HepG2 (cell line): ENCODE data around the gene NKAIN4. TPM values are rescaled to one million over a fixed set of nuclear protein-coding genes. Genes with fewer than 3 reads are reported as not detected.

Source experiments
- GPN1 ChIP-seq: sonication (generic); formaldehyde crosslinking; IDR thresholded peaks from 2 replicates; pipeline ENCODE4 v1.5.1; 2020; ENCODE audit warnings: missing genetic modification reagents, borderline replicate concordance
- KIAA2018 ChIP-seq: sonication (generic); formaldehyde crosslinking; IDR thresholded peaks from 2 replicates; pipeline ENCODE4 v1.5.0; 2020; ENCODE audit warnings: mild to moderate bottlenecking, missing genetic modification reagents, borderline replicate concordance
- MXI1 ChIP-seq: IDR thresholded peaks from 3 replicates; pipeline ENCODE4 v1.6.1; 2012; ENCODE audit warnings: low read depth, low read length, inconsistent platforms, borderline replicate concordance
- NCOA2 ChIP-seq: sonication (generic); formaldehyde crosslinking; IDR thresholded peaks from 2 replicates; pipeline ENCODE4 v1.8.0; 2022; ENCODE audit warnings: inconsistent platforms
- PHF5A ChIP-seq: IDR thresholded peaks from one replicate; pipeline ENCODE4 v1.6.1; 2018; ENCODE audit warnings: low read depth, missing genetic modification reagents; ENCODE audit not compliant: unreplicated experiment
- RAD21 ChIP-seq: fragments of 450-650 bp; formaldehyde crosslinking; IDR thresholded peaks from 2 replicates; pipeline ENCODE4 v1.5.0; 2020; ENCODE audit warnings: mild to moderate bottlenecking
- SIN3B ChIP-seq: fragments of 150-350 bp; IDR thresholded peaks from 2 replicates; pipeline ENCODE4 v1.6.1; 2014; ENCODE audit warnings: low read length
- STAT6 ChIP-seq: sonication (generic); formaldehyde crosslinking; IDR thresholded peaks from 2 replicates; pipeline ENCODE4 v1.4.0; 2020; ENCODE audit warnings: missing genetic modification reagents, mild to moderate bottlenecking, borderline replicate concordance
- TERF1 ChIP-seq: sonication (generic); formaldehyde crosslinking; IDR thresholded peaks from 2 replicates; pipeline ENCODE4 v1.8.0; 2022; ENCODE audit warnings: mild to moderate bottlenecking, missing genetic modification reagents, moderate library complexity
- TIGD3 ChIP-seq: sonication (generic); formaldehyde crosslinking; IDR thresholded peaks from 2 replicates; pipeline ENCODE4 v1.5.1; 2020; ENCODE audit warnings: mild to moderate bottlenecking, missing genetic modification reagents, borderline replicate concordance
- ZBTB7A ChIP-seq: sonication (generic); formaldehyde crosslinking; IDR thresholded peaks from 2 replicates; pipeline ENCODE4 v1.8.0; 2022; ENCODE audit warnings: mild to moderate bottlenecking, missing genetic modification reagents
- ZFY ChIP-seq: sonication (generic); formaldehyde crosslinking; IDR thresholded peaks from 2 replicates; pipeline ENCODE4 v1.4.0; 2020; ENCODE audit warnings: missing genetic modification reagents
- ZNF235 ChIP-seq: sonication (generic); formaldehyde crosslinking; IDR thresholded peaks from 2 replicates; pipeline ENCODE4 v1.8.1; 2023; ENCODE audit warnings: mild to moderate bottlenecking, missing genetic modification reagents, borderline replicate concordance
- ZNF263 ChIP-seq: sonication (generic); formaldehyde crosslinking; IDR thresholded peaks from 2 replicates; pipeline ENCODE4 v1.4.0; 2020; ENCODE audit warnings: missing genetic modification reagents
- ZNF317 ChIP-seq: sonication (generic); formaldehyde crosslinking; IDR thresholded peaks from 2 replicates; pipeline ENCODE4 v1.5.0; 2020; ENCODE audit warnings: mild to moderate bottlenecking, missing genetic modification reagents
- ZNF446 ChIP-seq: sonication (generic); formaldehyde crosslinking; IDR thresholded peaks from 2 replicates; pipeline ENCODE4 v1.5.0; 2020; ENCODE audit warnings: mild to moderate bottlenecking, missing genetic modification reagents
- ZNF451 ChIP-seq: sonication (generic); formaldehyde crosslinking; IDR thresholded peaks from 2 replicates; pipeline ENCODE4 v1.5.0; 2020; ENCODE audit warnings: mild to moderate bottlenecking, missing genetic modification reagents
- polyA plus RNA-seq, 8 experiments: library from polyadenylated mRNA; depleted of rRNA in 3 of 8; stranded (reverse) in 7 of 8; unstranded in 1 of 8; fragments of >200 nt; fragmentation: Illumina TruSeq in 4 of 8; extraction: Trizol in 4 of 8; gene quantifications; 2 replicates each; pipeline versions ENCODE4 v1.2.1 to v1.2.3, GENCODE V29; 2011 to 2016; ENCODE audit warnings: low read depth in 4 of 8, missing spikeins in 1 of 8, mixed read lengths in 1 of 8; ENCODE audit not compliant: insufficient read depth in 1 of 8
- total RNA-seq, 5 experiments: library from RNA; depleted of rRNA; stranded (reverse); fragments of >200 nt; fragmentation: Illumina TruSeq; extraction: Trizol; gene quantifications; 2 replicates each; pipeline ENCODE4 v1.2.3, GENCODE V29; 2016; ENCODE audit warnings: low read depth in 1 of 5

NKAIN4 gene
- total and polyA plus RNA-seq, 2 of the 13 experiments (the other 11 are each of a cell fraction or from before 2014, with no cell fraction given): not detected

GRCh38 chr20:63235399-63235983, 18.8 kb downstream of the NKAIN4 start, which contains the start of gene BIRC7 (continued):
- TF ChIP-seq ZNF317 (CRISPR knock-in tag) (peak; percentile 65; the same call in 1 of the 2 replicates), TERF1 (CRISPR knock-in tag) (no peak), RAD21 (CRISPR knock-in tag) (no peak), ZNF451 (CRISPR knock-in tag) (no peak), SIN3B (no peak), ZBTB7A (CRISPR knock-in tag) (peak; percentile 27; the same call in 1 of the 2 replicates), KIAA2018 (CRISPR knock-in tag) (no peak), NCOA2 (CRISPR knock-in tag) (no peak), ZNF446 (CRISPR knock-in tag) (no peak), MXI1 (peak; percentile 75; the same call in 1 of the 3 replicates), ZNF263 (CRISPR knock-in tag) (peak; percentile 57; the same call in 1 of the 2 replicates), ZNF235 (CRISPR knock-in tag) (0 out of 2 replicates have a peak, but pooled peaks have one; percentile 42), ZFY (CRISPR knock-in tag) (no peak), GPN1 (CRISPR knock-in tag) (no peak), STAT6 (CRISPR knock-in tag) (no peak), TIGD3 (CRISPR knock-in tag) (no peak), PHF5A (CRISPR knock-in tag) (no peak)
